Tibial nerve (tissue), 4 donors: ENCODE measurements around the gene NUDT21. TPM values are rescaled to one million over a fixed set of nuclear protein-coding genes. Genes with fewer than 3 reads are reported as not detected.
A peak's percentile ranks its signal among the peaks of the same experiment; 100 is the strongest.

Source experiments
- DNase-seq, 2 donors: peaks; one replicate each; pipeline ENCODE4 v3.0.0-alpha.2; 2019; ENCODE audit warnings: low spot score in 2 of 2
- H3K27ac ChIP-seq, 4 donors: fragments of 200-600 bp; sonication (generic) in 3 of 4; one replicate each; pipeline ENCODE4 v1.5.1; 2017 to 2019; ENCODE audit warnings: mild to moderate bottlenecking in 1 of 4
- H3K27me3 ChIP-seq, 2 donors: fragments of 200-600 bp; sonication (generic) in 1 of 2; one replicate each; pipeline versions ENCODE4 v1.5.1 to v1.6.0; 2017 to 2019
- H3K36me3 ChIP-seq, 3 donors: fragments of 200-600 bp; sonication (generic); one replicate each; pipeline ENCODE4 v1.5.1; 2018 to 2019
- H3K4me1 ChIP-seq, 4 donors: fragments of 200-600 bp; sonication (generic) in 3 of 4; one replicate each; pipeline ENCODE4 v1.5.1; 2017 to 2019
- H3K4me3 ChIP-seq, 4 donors: fragments of 200-600 bp; sonication (generic) in 3 of 4; one replicate each; pipeline ENCODE4 v1.5.1; 2017 to 2019; ENCODE audit warnings: mild to moderate bottlenecking in 1 of 4, moderate library complexity in 1 of 4
- H3K9me3 ChIP-seq, 4 donors: fragments of 200-600 bp; sonication (generic) in 3 of 4; one replicate each; pipeline ENCODE4 v1.5.1; 2017 to 2019
- EP300 ChIP-seq, 2 donors: sonication (generic); formaldehyde crosslinking; IDR thresholded peaks; one replicate each; pipeline ENCODE4 v1.6.1; 2017; ENCODE audit warnings: antibody characterized with exemption in 2 of 2, mild to moderate bottlenecking in 1 of 2
- POLR2A ChIP-seq, 2 donors: fragments of 450-650 bp; IDR thresholded peaks; one replicate each; pipeline ENCODE4 v1.6.1; 2017; ENCODE audit warnings: antibody characterized with exemption in 2 of 2, mild to moderate bottlenecking in 2 of 2, moderate library complexity in 2 of 2
- WGBS, 2 donors: methylation state at CpG; one replicate each; pipeline ENCODE4 v1.1.5; 2018; 5-methylcytosine and 5-hydroxymethylcytosine counted together
- total RNA-seq, 4 donors: library from RNA; depleted of rRNA; stranded (reverse); fragments of >200 nt; gene quantifications; one replicate each; pipeline ENCODE4 v1.1.0, GENCODE V29; 2016
- TF ChIP-seq, protein P1 (sequence below), 5 experiments: fragments of 200-600 bp in 3 of 5; fragments of 450-650 bp in 2 of 5; sonication (generic) in 3 of 5; IDR thresholded peaks; one replicate each; pipeline ENCODE4 v1.5.1; 2016 to 2019; ENCODE audit warnings: antibody characterized with exemption in 5 of 5, mild to moderate bottlenecking in 3 of 5, moderate library complexity in 2 of 5

Gene NUDT21
- total RNA-seq, 4 donors from 2014 or later, result 41.5 to 57.3 (median 47.2) TPM

DNA sequence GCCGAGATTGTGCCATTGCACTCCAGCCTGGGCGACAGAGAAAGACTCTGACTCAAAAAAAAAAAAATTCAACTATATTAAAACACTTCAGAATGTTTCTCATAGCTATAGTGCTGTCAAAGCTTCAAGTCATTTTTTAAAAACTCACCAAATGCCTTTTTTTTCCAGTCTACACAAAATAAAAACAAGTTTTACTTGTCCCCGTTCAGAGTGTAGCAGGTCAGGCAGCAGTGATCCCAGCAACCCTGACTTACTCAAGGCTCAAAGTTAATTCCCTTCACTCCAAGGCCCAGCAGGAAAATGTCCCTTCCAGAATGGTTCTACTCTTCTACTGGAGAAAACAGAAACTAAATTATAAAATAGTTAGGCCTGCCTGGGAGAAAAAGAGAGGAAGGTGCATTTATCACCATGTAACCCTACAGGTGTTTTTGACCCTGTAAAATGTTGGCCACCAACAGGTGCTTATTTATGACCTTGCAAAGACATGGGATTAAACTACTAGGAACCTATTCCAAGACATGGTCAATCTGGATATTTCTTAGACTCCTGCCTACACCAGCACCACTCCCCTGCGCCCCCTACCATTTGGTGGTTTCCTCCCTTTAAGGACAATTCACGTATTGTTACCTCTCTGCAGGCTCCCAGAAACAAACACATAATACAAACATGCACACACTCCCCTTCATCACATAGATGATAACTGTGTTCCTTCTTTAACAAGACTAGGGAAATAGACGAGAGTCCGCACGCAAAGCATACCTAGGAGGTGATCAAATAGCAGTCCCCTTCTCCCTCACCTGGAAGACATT, 31.2 kb downstream of the NUDT21 start:
- peaks cover 0 to 53% (median 34%) of the 10 kb centered on the region in 4 donors for H3K4me1 ChIP-seq
- WGBS, 2 donors, result 76 to 78% methylated on average over 8 of the region's 8 CpGs

DNA sequence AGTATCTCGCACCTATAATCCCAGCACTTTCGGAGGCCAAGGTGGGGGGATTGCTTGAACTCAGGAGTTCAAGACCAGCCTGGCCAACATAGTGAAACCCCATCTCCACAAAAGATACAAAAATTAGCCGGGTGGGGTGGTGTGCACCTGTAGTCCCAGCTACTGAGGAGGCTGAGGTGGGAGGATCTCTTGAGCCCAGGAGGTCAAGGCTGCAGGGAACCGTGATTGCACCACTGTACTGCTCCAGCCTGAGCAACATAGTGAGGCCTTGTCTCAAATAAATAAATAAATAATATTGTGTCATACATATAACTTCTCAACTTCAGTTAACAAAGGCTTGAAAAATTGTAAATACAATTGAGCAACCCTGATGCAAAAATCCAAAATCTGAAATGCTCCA, 34.0 kb downstream of the NUDT21 start:
- 90 to 92% methylated on average over 4 of the region's 4 CpGs for WGBS, 2 donors
- DNase-seq, result no peak
- H3K9me3 ChIP-seq, result no peaks in the 10 kb centered on the region
- TF ChIP-seq POLR2A (IDR thresholded peaks at IDR 0.05), result no peak
- TF ChIP-seq, protein P1, sequence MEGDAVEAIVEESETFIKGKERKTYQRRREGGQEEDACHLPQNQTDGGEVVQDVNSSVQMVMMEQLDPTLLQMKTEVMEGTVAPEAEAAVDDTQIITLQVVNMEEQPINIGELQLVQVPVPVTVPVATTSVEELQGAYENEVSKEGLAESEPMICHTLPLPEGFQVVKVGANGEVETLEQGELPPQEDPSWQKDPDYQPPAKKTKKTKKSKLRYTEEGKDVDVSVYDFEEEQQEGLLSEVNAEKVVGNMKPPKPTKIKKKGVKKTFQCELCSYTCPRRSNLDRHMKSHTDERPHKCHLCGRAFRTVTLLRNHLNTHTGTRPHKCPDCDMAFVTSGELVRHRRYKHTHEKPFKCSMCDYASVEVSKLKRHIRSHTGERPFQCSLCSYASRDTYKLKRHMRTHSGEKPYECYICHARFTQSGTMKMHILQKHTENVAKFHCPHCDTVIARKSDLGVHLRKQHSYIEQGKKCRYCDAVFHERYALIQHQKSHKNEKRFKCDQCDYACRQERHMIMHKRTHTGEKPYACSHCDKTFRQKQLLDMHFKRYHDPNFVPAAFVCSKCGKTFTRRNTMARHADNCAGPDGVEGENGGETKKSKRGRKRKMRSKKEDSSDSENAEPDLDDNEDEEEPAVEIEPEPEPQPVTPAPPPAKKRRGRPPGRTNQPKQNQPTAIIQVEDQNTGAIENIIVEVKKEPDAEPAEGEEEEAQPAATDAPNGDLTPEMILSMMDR (IDR thresholded peaks at IDR 0.05), result no peak
- TF ChIP-seq EP300 (IDR thresholded peaks at IDR 0.05), result no peak
- peaks cover 0 to 47% (median 19%) of the 10 kb centered on the region in 4 donors for H3K4me1 ChIP-seq
- H3K27me3 ChIP-seq, result no peaks in the 10 kb centered on the region
- H3K4me3 ChIP-seq, result no peak overlapping the region
- H3K27ac ChIP-seq, result no peak overlapping the region
- H3K36me3 ChIP-seq, result peaks cover 0 to 14% (median 0%) of the 10 kb centered on the region in 3 donors

More for the DNA sequence above, 31.2 kb downstream of the NUDT21 start:
- no peaks in the 10 kb centered on the region for H3K36me3 ChIP-seq
- DNase-seq, result no peak
- TF ChIP-seq EP300 (IDR thresholded peaks at IDR 0.05) (no peak), POLR2A (IDR thresholded peaks at IDR 0.05) (no peak)
- TF ChIP-seq, protein P1 (IDR thresholded peaks at IDR 0.05), result no peak
- no peaks in the 10 kb centered on the region for H3K9me3 ChIP-seq
- H3K4me3 ChIP-seq, result no peak overlapping the region
- no peaks in the 10 kb centered on the region for H3K27me3 ChIP-seq
- H3K27ac ChIP-seq, result no peak overlapping the region

DNA sequence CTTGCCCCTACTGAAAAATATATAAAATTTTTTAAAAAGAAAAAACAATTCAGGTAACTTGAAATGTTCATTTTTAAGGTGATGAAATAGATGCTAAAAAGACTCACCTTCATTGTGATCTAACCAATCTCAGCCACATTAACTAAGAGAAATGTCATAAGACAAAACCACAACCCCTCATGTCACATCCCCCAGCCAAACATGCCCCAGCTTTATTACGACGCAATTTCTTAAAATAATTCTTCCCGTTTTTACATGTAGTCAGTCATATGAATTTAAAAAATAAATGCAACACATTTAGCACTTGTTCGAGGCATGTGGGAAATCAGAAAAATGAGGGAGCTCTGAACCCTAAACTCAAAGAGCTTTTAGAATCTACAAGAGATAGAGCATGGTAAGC, 35.3 kb downstream of the NUDT21 start:
- WGBS, 2 donors, result 70 to 78% methylated on average over 4 of the region's 4 CpGs
- no peak overlapping the region for H3K4me3 ChIP-seq
- TF ChIP-seq POLR2A (IDR thresholded peaks at IDR 0.05) (no peak), EP300 (IDR thresholded peaks at IDR 0.05) (peak in 1 of 2 donors; percentile 33)
- TF ChIP-seq, protein P1 (IDR thresholded peaks at IDR 0.05), result no peak
- peaks cover 0 to 27% (median 0%) of the 10 kb centered on the region in 3 donors for H3K36me3 ChIP-seq
- H3K27ac ChIP-seq, result peak overlapping the region in 1 of 4 donors; percentile 28
- no peaks in the 10 kb centered on the region for H3K9me3 ChIP-seq
- H3K27me3 ChIP-seq, result no peaks in the 10 kb centered on the region
- peaks cover 0 to 34% (median 8%) of the 10 kb centered on the region in 4 donors for H3K4me1 ChIP-seq
- no peak for DNase-seq

DNA sequence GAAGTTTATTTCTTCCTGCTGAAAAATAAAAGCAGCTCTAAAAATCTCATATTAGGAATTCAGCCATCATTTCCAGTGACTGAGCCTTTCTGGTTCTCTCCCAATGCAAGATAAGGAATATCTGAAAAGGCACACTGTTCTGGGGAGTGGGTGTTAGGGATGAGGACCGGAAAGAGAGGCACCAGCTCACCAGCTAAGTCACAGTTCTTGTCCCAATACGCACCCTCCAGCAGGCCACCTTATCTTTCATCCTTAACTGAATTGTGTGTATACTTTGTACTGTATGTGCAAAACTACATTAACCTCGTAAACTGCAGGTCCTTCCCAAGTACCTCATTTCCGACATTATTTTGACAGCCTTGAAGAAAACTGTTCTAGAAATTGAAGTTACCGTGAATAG, 36.8 kb downstream of the NUDT21 start:
- 78 to 79% methylated on average over 5 of the region's 5 CpGs for WGBS, 2 donors
- H3K4me3 ChIP-seq, result no peak overlapping the region

DNA sequence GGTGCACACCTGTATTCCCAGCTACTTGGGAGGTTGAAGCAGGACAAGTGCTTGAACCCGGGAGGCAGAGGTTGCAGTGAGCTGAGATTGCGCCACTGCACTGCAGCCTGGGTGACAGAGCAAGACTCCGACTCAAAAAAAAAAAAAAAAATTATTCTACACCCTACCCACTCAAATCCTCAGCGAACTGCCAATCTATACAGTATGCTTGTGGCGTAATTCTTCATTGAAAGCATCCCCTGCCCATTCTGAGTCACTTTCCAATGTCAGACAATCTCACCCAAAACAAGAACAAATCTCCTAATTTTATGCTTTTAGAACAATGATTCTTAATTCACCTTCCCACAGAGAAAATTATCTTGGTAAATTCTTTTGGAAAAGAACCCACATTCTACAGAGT, 37.8 kb downstream of the NUDT21 start:
- H3K27me3 ChIP-seq, result no peaks in the 10 kb centered on the region
- DNase-seq, result no peak
- H3K9me3 ChIP-seq, result no peaks in the 10 kb centered on the region
- peaks cover 0 to 23% (median 0%) of the 10 kb centered on the region in 4 donors for H3K4me1 ChIP-seq
- peaks cover 0 to 51% (median 5%) of the 10 kb centered on the region in 3 donors for H3K36me3 ChIP-seq
- no peak overlapping the region for H3K4me3 ChIP-seq
- WGBS, 2 donors, result 61 to 71% methylated on average over 5 of the region's 5 CpGs
- no peak overlapping the region for H3K27ac ChIP-seq
- TF ChIP-seq POLR2A (IDR thresholded peaks at IDR 0.05), result no peak
- TF ChIP-seq EP300 (IDR thresholded peaks at IDR 0.05), result no peak
- TF ChIP-seq, protein P1 (IDR thresholded peaks at IDR 0.05), result no peak

More for the DNA sequence above, 36.8 kb downstream of the NUDT21 start:
- no peaks in the 10 kb centered on the region for H3K9me3 ChIP-seq
- H3K27ac ChIP-seq, result no peak overlapping the region
- H3K4me1 ChIP-seq, result peaks cover 0 to 23% (median 0%) of the 10 kb centered on the region in 4 donors
- no peaks in the 10 kb centered on the region for H3K27me3 ChIP-seq
- TF ChIP-seq EP300 (IDR thresholded peaks at IDR 0.05), result no peak
- peaks cover 0 to 41% (median 0%) of the 10 kb centered on the region in 3 donors for H3K36me3 ChIP-seq
- no peak for DNase-seq
